Stimulated activated CD4-positive, alpha-beta T cell treated with anti-CD3 and anti-CD28 coated beads, Interleukin-12 subunit alpha, Interleukin-12 subunit beta, amount 100 ng/mL, for 4 hours (primary cell): ENCODE measurements around the gene ZNF502.

Source experiments
- DNase-seq: peaks from one replicate; pipeline ENCODE4 v3.0.0-alpha.2; 2020

ZNF502 gene

DNA sequence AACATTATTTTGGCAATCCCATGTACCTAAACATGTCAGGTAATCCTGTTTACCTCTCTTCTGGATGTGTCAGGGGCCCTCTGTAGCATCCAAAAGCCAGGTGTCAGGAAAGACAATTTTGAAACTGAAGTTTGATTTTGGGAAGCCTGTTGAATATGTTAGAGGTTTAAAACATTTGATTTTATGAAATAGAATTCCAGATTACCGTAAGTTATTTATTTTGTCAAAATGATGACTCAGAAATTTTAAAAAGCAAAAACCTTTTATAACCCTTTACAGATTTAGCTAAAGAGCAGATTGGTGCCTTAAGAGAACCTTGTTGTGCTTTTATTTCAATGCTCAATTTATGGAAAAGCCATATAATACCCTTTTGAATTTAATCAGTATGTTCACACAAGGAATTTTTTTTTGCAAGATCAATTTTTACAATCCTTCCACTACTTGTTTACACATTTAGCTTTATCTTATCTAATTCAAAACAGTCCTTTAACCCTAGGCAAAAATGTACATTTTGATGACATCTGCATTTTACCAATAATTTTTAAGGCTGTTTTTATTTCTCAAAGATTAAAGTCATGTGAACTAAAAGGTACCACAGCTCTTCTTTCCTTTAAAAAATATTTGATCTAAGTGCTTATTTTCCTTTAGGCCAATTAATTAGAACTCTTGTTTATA is 59.1 kb downstream of the ZNF502 start:
- DNase-seq: no peak

DNA sequence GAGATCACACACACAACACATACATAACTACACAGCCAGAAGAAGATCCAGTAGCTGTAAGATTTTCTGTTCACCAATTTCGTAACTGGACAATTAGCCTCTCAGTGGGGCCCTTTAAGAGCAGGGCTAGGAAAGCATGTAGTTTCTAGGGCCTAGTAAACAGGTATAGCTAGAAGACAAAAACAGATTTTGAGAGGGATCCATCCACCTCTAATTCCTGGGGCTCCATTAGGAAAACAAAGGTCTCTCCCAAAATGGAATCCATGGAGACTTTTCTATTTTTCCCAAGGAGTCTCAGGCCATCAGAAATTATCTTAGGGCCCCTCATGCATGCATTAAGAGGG is 59.6 kb downstream of the ZNF502 start:
- no peak for DNase-seq
